DND-41 (cell line): ENCODE data around the gene SLC50A1.
A peak's percentile ranks its signal among the peaks of the same experiment; 100 is the strongest.

Experiments used
- ATAC-seq: fragments of 200-7000 bp; cut with Tn5 transposase; 3 replicates; pipeline ENCODE4 v1.9.1; 2021; ENCODE audit warnings: low read depth; ENCODE audit not compliant: insufficient read depth
- DNase-seq: peaks from one replicate; pipeline ENCODE4 v3.0.0-alpha.2; 2020
- H2AFZ ChIP-seq: 2 replicates; pipeline ENCODE4 v1.6.0; 2012; ENCODE audit warnings: low read depth, low read length
- H3K27ac ChIP-seq: 2 replicates; pipeline ENCODE4 v1.5.1; 2012; ENCODE audit warnings: low read length, inconsistent platforms
- H3K27me3 ChIP-seq: fragments of 200-600 bp; sonication (generic); 2 replicates; pipeline ENCODE4 v1.6.0; 2012; ENCODE audit warnings: low read length, mild to moderate bottlenecking, inconsistent platforms; ENCODE audit not compliant: insufficient read depth, poor library complexity
- H3K36me3 ChIP-seq: 2 replicates; pipeline ENCODE4 v1.5.1; 2012; ENCODE audit warnings: low read length, inconsistent platforms; ENCODE audit not compliant: insufficient read depth
- H3K4me1 ChIP-seq: 2 replicates; pipeline ENCODE4 v1.5.1; 2012; ENCODE audit warnings: mild to moderate bottlenecking, low read length; ENCODE audit not compliant: insufficient read depth
- H3K4me2 ChIP-seq: 2 replicates; pipeline ENCODE4 v1.6.0; 2012; ENCODE audit warnings: mild to moderate bottlenecking, moderate library complexity, low read length, inconsistent platforms; ENCODE audit not compliant: insufficient read depth
- H3K4me3 ChIP-seq, 2 experiments: fragments of 200-600 bp in 1 of 2; shearing (Covaris generic) in 1 of 2; 2 replicates each; pipeline ENCODE4 v1.5.1; 2012 to 2016; ENCODE audit warnings: inconsistent platforms in 2 of 2, low read length in 2 of 2, mild to moderate bottlenecking in 2 of 2, low read depth in 1 of 2, moderate library complexity in 1 of 2
- H3K79me2 ChIP-seq: 2 replicates; pipeline ENCODE4 v1.6.0; 2012; ENCODE audit warnings: low read length, inconsistent platforms; ENCODE audit not compliant: insufficient read depth
- H3K9ac ChIP-seq: 2 replicates; pipeline ENCODE4 v1.6.0; 2012; ENCODE audit warnings: low read depth, mild to moderate bottlenecking, inconsistent platforms, low read length, moderate library complexity
- H3K9me3 ChIP-seq: 2 replicates; pipeline ENCODE4 v1.5.1; 2012; ENCODE audit warnings: low read length, moderate library complexity, mild to moderate bottlenecking, inconsistent platforms; ENCODE audit not compliant: insufficient read depth, severe bottlenecking
- H4K20me1 ChIP-seq: 2 replicates; pipeline ENCODE4 v1.6.0; 2012; ENCODE audit warnings: low read length; ENCODE audit not compliant: insufficient read depth
- EZH2 ChIP-seq: IDR thresholded peaks from 3 replicates; pipeline ENCODE4 v1.6.1; 2012; ENCODE audit warnings: borderline replicate concordance, low read depth, mild to moderate bottlenecking, moderate library complexity, low read length, inconsistent platforms; ENCODE audit not compliant: severe bottlenecking
- TF ChIP-seq, protein P1 (sequence below): IDR thresholded peaks from 2 replicates; pipeline ENCODE4 v1.5.1; 2012; ENCODE audit warnings: borderline replicate concordance, low read length, moderate library complexity, mild to moderate bottlenecking; ENCODE audit not compliant: poor library complexity, severe bottlenecking; ENCODE audit errors: extremely low read depth

SLC50A1 gene

DNA sequence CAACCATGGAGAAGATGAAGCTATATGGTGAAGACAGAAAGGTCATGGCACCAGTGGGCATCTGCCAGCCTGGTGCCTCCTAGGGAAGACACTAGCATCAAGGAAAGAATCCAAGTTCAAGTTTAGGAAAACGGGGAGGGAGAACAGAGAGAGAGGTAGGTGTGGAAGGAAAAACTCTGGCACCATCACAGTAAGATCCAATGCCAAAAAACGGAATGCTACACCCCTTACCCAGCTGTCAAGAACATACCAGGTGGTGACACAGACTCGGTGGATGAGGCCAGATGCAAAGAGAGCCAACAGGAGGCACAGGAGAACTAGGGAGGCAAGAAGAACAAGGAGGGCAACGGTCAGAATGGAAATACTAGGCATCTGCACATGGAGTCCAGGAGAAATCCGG lies 33.9 kb downstream of the SLC50A1 start:
- Histone ChIP-seq H2AFZ (no peak overlapping the region), H4K20me1 (peaks cover 3% of the 10 kb centered on the region; the same call in 1 of the 2 replicates), H3K27me3 (no peaks in the 10 kb centered on the region), H3K79me2 (peaks cover 19% of the 10 kb centered on the region), H3K4me2 (no peak overlapping the region), H3K9me3 (no peaks in the 10 kb centered on the region), H3K4me1 (peaks cover 45% of the 10 kb centered on the region), H3K9ac (no peak overlapping the region), H3K36me3 (peaks cover 23% of the 10 kb centered on the region), H3K27ac (no peak overlapping the region), H3K4me3 (no peak overlapping the region)
- TF ChIP-seq, protein P1, sequence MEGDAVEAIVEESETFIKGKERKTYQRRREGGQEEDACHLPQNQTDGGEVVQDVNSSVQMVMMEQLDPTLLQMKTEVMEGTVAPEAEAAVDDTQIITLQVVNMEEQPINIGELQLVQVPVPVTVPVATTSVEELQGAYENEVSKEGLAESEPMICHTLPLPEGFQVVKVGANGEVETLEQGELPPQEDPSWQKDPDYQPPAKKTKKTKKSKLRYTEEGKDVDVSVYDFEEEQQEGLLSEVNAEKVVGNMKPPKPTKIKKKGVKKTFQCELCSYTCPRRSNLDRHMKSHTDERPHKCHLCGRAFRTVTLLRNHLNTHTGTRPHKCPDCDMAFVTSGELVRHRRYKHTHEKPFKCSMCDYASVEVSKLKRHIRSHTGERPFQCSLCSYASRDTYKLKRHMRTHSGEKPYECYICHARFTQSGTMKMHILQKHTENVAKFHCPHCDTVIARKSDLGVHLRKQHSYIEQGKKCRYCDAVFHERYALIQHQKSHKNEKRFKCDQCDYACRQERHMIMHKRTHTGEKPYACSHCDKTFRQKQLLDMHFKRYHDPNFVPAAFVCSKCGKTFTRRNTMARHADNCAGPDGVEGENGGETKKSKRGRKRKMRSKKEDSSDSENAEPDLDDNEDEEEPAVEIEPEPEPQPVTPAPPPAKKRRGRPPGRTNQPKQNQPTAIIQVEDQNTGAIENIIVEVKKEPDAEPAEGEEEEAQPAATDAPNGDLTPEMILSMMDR = no peak
- ATAC-seq (no peak), DNase-seq (no peak)

DNA sequence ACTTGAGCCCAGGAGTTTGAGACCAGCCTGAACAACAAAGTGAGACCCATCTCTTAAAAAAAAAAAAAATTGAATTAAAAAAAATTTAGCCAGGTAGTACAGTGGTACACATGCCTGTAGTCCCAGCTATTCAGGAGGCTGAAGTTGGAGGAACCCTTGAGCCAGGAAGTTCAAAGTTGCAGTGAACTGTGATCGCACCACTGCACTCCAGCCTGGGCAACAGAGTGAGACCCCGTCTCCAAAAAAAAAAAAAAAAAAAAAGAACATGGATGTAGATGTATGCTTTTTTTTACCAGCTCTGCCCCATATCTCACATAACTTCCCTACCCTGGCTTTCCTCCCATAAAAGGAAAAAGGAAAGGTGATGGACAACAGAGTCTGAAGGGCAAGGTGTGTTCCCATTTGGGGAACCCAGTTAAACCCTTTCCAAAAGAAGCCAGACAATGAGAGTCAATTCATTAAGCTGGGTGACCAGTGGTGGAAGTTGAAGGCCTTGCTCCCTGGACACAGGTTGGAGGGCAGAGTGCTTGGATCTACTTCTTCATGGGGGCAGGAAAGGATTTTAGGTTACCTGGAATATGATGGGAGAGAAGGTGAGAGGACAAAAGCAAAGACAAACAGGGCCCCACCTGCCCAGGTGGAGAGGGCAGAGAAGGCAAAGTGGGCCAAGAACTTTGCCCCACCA lies 34.6 kb downstream of the SLC50A1 start:
- Histone ChIP-seq H3K4me1 (peaks cover 52% of the 10 kb centered on the region), H3K9ac (no peak overlapping the region)
- no peak for DNase-seq

DNA sequence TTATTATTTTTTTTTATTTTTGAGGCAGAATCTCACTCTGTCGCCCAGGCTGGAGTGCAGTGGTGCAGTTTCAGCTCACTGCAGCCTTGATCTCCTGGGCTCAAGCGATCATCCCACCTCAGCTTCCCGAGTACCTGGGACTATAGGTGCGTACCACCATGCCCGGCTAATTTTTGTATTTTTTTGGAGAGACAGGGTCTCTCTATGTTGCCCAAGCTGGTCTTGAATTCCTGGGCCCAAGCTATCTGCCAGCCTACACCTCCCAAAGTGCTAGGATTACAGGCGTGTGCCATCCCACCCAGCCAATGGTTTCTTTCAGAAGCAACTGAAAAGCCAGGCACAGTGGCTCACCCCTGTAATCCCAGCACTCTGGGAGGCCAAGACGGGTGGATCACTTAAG lies 35.2 kb downstream of the SLC50A1 start:
- ATAC-seq = no peak
- peaks cover 53% of the 10 kb centered on the region for H3K4me1 ChIP-seq

More for the DNA sequence above, 34.6 kb downstream of the SLC50A1 start:
- no peak overlapping the region for H3K27ac ChIP-seq
- no peaks in the 10 kb centered on the region for H3K9me3 ChIP-seq
- H3K27me3 ChIP-seq = no peaks in the 10 kb centered on the region
- H3K79me2 ChIP-seq = peaks cover 19% of the 10 kb centered on the region
- H4K20me1 ChIP-seq = peaks cover 3% of the 10 kb centered on the region; the same call in 1 of the 2 replicates
- no peak for ATAC-seq
- peaks cover 23% of the 10 kb centered on the region for H3K36me3 ChIP-seq
- H3K4me3 ChIP-seq = no peak overlapping the region
- TF ChIP-seq, protein P1 = no peak
- TF ChIP-seq EZH2 = no peak
- no peak overlapping the region for H2AFZ ChIP-seq
- H3K4me2 ChIP-seq = no peak overlapping the region

More for the DNA sequence above, 35.2 kb downstream of the SLC50A1 start:
- Histone ChIP-seq H2AFZ (no peak overlapping the region), H3K27ac (no peak overlapping the region), H4K20me1 (peaks cover 3% of the 10 kb centered on the region; the same call in 1 of the 2 replicates), H3K79me2 (peaks cover 19% of the 10 kb centered on the region), H3K4me2 (no peak overlapping the region), H3K4me3 (no peak overlapping the region), H3K36me3 (peaks cover 23% of the 10 kb centered on the region), H3K9me3 (no peaks in the 10 kb centered on the region), H3K9ac (no peak overlapping the region), H3K27me3 (no peaks in the 10 kb centered on the region)
- DNase-seq = peak; percentile 3
- TF ChIP-seq, protein P1 = no peak
- TF ChIP-seq EZH2 = no peak
